ENCODE data around the gene SETBP1.

SETBP1 gene

GRCh38 chr18:44988821-44989587 is 308.3 kb downstream of the SETBP1 start:
- FAIRE-seq = no peak

DNA sequence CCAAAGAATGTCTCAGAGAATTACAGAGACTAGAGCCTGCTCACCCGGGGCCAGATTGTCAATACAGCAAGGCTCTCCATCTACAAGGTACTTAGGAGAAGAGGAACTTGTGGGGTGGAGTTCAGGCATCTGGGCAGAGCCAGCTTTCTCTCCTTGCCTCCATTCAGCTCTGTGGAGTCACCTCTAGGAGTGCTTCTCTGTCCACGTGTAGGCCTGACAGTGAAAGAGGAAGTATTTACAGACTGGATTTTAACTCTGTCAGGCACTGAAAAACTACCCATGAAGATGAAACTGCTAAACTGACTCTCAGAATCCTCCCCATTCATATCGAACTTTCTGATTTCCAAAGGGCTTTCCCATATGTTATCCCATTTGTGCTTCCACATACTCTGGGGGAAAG is 315.6 kb downstream of the SETBP1 start:
- FAIRE-seq = no peak

GRCh38 chr18:44997174-44997573 is 316.5 kb downstream of the SETBP1 start:
- FAIRE-seq = no peak

DNA sequence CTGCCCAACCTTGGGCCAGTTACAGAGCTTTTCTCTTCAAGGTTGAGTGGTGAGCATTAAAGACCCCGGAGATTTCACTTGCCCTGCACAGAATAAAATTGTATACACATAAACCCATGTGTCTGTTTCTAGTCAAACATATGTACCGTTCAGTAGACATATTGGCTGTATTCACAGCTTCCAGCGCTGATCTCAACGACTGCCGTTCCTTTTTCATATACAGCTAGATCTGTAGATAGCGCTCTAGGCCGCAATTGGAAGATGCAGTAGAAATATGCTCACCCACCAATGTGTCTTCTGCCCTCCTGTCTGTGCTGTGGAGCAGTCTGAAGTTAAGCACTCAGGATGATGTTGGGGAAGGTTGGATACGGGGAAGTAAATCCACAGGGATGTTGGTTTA is 317.7 kb downstream of the SETBP1 start:
- no peak for FAIRE-seq

- no peak for FAIRE-seq
These were observed 323.9 kb downstream of the SETBP1 start for GRCh38 chr18:45004546-45005080.

DNA sequence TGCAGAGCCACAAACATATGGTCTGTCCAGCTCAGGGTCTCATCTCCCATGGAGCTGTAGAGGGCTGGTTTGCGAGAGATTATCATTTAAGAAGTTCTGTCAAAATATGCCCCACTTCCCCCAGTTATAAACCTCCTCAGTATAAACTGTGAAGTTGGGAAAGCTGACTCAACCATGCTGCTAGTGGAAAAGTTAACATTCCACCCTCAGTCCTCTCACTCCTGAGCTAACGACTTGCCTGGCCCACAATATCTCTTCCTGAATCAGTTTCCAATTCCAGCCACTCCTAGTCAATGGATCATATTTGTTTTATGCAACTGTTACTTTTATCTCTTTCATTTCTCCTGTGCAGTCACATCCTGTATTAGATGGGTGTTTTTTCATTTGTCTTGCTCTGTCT is 326.2 kb downstream of the SETBP1 start:
- FAIRE-seq = no peak

DNA sequence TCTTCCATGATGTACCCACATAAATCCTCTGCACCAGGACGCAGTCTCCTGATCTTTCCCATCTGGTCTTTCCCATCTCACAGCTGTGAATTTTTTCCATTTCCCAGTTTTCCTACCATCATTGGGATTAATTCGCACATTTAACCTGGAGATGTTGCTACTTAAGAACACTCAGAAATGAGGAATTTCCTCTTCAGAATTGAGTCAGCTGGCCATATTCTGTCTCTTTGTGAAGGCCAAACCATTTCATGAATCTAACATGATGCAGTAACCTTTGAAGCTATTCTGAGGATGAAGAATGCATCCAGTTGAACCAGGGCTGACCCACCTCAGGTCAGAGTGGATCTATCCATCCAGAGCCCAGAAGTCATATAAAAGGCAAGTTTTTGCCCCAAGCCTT is 326.8 kb downstream of the SETBP1 start:
- no peak for FAIRE-seq

DNA sequence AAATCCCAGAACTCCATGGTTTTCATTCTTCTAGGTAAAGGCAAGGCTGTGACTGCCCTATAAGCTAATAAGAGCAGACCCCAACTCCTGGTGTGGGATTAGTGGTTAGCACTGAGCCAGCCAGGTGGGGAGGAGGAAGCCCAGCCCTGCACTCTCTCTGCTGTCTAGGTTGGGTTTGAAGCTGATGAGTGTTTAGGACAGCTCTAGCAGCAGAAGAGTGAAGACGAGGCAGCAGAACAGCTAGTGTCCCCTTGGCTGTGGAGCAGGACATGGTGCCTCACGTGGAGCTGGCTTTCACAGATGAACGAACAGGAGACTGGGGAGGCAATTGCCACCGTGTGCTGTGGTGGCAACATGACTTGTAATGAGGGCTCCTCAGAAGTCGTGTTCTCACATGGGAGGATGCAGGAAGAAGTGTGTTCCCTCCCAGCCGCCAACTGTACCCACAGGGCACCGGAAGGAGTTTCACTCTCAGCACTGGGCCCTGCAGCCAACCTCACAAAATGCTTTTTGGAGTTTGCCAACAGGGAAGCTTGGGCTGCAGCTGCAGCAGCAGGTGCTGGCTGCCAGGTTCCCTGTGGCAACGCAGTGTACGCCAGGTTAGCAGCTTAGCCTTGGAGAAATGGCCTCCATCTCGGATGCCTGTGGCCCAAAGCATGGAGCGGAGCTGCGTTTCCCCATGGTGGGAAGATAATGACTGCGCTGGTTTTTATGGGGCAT is 328.2 kb downstream of the SETBP1 start:
- FAIRE-seq = no peak

- no peak for FAIRE-seq
These were observed 329.1 kb downstream of the SETBP1 start for GRCh38 chr18:45009756-45010155.

GRCh38 chr18:45012286-45012685 is 331.6 kb downstream of the SETBP1 start:
- FAIRE-seq = no peak

DNA sequence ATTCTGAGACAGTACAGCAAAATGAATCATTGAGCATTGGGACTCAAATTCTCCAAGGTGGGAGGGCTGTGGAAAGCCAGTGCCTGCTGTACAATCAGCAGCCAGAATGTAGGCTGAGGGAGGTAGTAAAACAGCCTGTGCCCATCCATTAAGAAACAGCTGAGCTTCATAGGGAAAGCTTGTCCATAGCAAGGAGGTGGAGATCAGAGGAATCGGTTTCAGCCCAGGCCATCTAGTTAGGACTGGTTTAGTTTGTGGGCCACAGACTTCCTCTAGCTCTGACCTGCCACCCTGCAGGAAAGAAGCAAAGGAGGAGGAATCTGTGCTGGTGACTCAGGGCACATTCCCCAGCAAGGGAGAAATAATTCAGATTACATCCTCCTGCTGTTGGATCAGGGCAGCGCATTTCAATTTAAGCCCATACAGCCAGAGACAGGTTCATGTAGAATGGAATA is 333.4 kb downstream of the SETBP1 start:
- FAIRE-seq = no peak

DNA sequence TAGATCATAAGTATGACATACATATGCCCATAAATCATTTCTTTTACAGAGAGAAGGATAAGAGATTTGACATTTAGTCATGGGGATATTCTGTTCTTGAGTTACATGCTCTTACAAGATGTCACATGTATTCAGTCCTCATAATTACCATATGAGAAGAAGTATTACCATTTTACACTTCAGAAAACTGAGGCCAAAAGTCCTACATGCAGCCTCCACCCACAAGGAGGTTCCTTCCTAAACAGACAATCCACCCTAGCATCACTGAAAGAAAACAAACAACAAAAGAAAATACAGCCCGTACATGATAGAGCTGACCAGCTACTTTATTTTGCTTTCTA is 335.1 kb downstream of the SETBP1 start:
- no peak for FAIRE-seq

- no peak for FAIRE-seq
These were observed 338.8 kb downstream of the SETBP1 start for GRCh38 chr18:45019469-45019868.

- FAIRE-seq = no peak
These were observed 342.8 kb downstream of the SETBP1 start for GRCh38 chr18:45023519-45023918.

- no peak for FAIRE-seq
These were observed 343.8 kb downstream of the SETBP1 start for GRCh38 chr18:45024357-45025088.

GRCh38 chr18:45025089-45025450 is 344.4 kb downstream of the SETBP1 start:
- no peak for FAIRE-seq

- no peak for FAIRE-seq
These were observed 345.5 kb downstream of the SETBP1 start for GRCh38 chr18:45026162-45026561.

GRCh38 chr18:45034179-45034578 is 353.5 kb downstream of the SETBP1 start:
- no peak for FAIRE-seq

GRCh38 chr18:45037618-45038017 is 356.9 kb downstream of the SETBP1 start:
- FAIRE-seq = no peak

DNA sequence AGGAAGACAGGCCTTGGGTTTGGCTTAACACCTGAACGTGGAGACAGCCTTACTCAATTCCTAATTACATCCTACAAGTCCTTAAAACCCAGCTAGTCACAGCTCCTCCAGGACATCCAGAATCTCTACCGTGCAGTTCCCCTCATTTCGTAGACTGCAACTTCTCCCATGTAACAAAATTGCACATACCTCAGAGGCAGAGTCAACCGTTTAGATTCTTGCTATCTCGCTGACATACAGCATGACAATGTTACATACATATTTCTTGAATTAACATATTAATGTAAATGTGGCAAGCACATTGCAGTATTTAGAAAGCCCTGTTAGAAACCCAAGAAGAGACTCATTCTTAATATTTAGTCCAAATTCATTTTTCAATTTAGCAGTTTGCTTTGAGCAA is 358.7 kb downstream of the SETBP1 start:
- no peak for FAIRE-seq

DNA sequence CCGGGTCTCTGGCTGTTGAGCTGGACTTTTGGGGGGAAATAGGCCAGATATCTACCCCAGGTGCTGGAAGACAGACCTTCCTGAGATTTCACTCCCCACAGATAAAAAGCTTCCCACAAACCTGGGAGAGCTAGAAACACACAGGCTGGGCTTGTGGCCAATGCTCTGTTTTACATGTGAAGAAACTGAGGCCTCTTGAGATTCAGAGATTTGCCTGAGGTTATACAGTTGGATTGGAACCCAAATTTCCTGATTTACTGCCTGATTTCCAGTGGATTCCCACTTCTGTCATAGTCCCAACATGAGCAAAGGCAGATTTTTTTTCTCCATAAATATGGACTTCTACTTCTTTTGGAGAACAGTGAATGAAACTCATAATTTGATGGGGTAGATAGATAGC is 360.2 kb downstream of the SETBP1 start:
- no peak for FAIRE-seq

DNA sequence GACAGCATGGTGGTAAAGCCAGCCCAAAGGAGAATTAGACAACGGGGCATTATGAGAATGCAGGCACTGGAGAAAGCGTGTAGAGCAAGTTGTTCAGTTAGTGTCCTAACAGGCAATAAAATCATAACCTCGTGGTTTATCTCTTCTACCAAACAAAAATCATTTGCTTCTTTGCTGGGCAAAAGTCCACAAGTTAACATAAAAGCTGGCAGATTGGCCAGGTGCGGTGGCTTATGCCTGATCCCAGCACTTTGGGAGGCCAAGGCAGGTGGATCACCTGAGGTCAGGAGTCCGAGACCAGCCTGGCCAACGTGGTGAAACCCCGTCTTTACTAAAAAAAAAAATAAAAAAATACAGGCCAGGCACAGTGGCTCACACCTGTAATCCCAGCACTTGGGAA is 364.1 kb downstream of the SETBP1 start:
- FAIRE-seq = no peak

- no peak for FAIRE-seq
These were observed 365.5 kb downstream of the SETBP1 start for GRCh38 chr18:45046228-45046627.

DNA sequence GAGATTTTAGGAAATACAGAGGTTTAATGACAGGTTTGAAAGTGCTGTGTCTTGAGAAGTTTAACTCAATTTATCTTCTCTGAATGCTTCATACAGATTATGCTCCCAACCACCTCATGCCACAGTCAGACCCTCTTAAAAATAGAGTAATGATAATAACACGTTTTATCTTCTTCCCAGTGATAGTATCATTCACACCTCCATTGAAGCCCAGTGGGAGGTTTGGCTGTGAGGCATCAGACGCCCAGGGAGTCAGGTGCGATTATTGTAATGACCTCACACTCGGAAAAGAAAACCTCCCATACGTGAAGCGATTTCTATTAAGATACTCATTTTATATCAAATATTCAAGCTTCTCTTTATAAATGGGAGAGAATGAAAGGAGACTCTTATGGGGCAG is 366.3 kb downstream of the SETBP1 start:
- no peak for FAIRE-seq
